Activated B cell treated with CpG ODN at 0.5 μM for 24 hours (primary cell): ENCODE measurements around the gene POC1B. TPM values are rescaled to one million over a fixed set of nuclear protein-coding genes. Genes with fewer than 3 reads are reported as not detected.

Experiments used
- ATAC-seq: fragments of 200-7000 bp; cut with Tn5 transposase; one replicate; pipeline ENCODE4 v1.10.0; 2021; ENCODE audit warnings: low read depth, mild to moderate bottlenecking, moderate library complexity
- CTCF ChIA-PET: fragments of 350-600 bp; sonication (Branson Sonifier 250); formaldehyde crosslinking; loops from one replicate; lab custom pipeline; 2021; ENCODE audit warnings: antibody characterized with exemption; lab: Charles Lee
- POLR2A ChIA-PET: fragments of 350-600 bp; sonication (Branson Sonifier 250); formaldehyde crosslinking; loops from one replicate; lab custom pipeline; 2021; ENCODE audit warnings: antibody characterized with exemption; lab: Charles Lee
- DNase-seq: peaks from one replicate; pipeline ENCODE4 v3.0.0; 2022
- H3K27ac Mint-ChIP-seq: one replicate; pipeline ENCODE4 v1.8.0; 2020; ENCODE audit warnings: mixed read lengths
- H3K27me3 Mint-ChIP-seq: one replicate; pipeline ENCODE4 v1.8.0; 2021; ENCODE audit warnings: mixed read lengths
- H3K36me3 Mint-ChIP-seq: one replicate; pipeline ENCODE4 v1.8.0; 2021; ENCODE audit warnings: low read depth, mixed read lengths
- H3K4me1 Mint-ChIP-seq: one replicate; pipeline ENCODE4 v1.8.0; 2021; ENCODE audit warnings: mixed read lengths
- H3K4me3 Mint-ChIP-seq: one replicate; pipeline ENCODE4 v1.8.0; 2020; ENCODE audit warnings: mild to moderate bottlenecking, mixed read lengths
- H3K9me3 Mint-ChIP-seq: one replicate; pipeline ENCODE4 v1.8.0; 2020; ENCODE audit warnings: mixed read lengths
- intact Hi-C: fragments of 100-400 bp; cut with micrococcal nuclease; formaldehyde crosslinking; loops from one replicate; pipeline ENCODE4 v1.15.1; 2024
- total RNA-seq: library from RNA; stranded (reverse); gene quantifications from 2 replicates; pipeline ENCODE4 v1.2.3, GENCODE V29; 2022
- TF ChIP-seq, protein P1 (sequence below): fragments of 200-600 bp; IDR thresholded peaks from one replicate; pipeline ENCODE4 v1.8.0; 2022; ENCODE audit warnings: antibody characterized with exemption, mild to moderate bottlenecking

POC1B gene
- total RNA-seq, 1 donor from 2014 or later, result 27.3 TPM

DNA sequence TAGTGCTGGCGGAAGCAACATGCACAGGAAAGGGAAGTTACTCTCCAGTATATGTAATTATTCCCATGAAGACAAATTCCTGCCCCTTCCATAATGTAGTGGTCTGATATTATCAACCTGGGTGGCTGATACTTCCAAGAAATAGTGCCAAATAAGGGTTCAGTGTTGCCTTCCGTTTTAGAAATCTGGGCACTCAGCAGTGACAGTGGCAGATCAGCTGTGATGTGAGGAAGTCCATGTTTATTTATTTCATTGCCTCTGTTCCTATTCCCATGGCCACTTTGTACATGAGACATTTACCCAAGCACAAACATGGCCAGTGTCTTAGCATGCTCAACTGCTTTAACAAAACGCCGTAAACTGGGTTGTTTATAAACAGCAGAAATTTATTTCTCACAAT, 20.3 kb upstream of the POC1B start:
- Mint-ChIP-seq H3K27ac (no peak overlapping the region), H3K4me3 (no peak overlapping the region), H3K4me1 (peaks cover 11% of the 10 kb centered on the region), H3K9me3 (no peaks in the 10 kb centered on the region), H3K36me3 (no peaks in the 10 kb centered on the region), H3K27me3 (no peaks in the 10 kb centered on the region)
- TF ChIP-seq, protein P1, sequence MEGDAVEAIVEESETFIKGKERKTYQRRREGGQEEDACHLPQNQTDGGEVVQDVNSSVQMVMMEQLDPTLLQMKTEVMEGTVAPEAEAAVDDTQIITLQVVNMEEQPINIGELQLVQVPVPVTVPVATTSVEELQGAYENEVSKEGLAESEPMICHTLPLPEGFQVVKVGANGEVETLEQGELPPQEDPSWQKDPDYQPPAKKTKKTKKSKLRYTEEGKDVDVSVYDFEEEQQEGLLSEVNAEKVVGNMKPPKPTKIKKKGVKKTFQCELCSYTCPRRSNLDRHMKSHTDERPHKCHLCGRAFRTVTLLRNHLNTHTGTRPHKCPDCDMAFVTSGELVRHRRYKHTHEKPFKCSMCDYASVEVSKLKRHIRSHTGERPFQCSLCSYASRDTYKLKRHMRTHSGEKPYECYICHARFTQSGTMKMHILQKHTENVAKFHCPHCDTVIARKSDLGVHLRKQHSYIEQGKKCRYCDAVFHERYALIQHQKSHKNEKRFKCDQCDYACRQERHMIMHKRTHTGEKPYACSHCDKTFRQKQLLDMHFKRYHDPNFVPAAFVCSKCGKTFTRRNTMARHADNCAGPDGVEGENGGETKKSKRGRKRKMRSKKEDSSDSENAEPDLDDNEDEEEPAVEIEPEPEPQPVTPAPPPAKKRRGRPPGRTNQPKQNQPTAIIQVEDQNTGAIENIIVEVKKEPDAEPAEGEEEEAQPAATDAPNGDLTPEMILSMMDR, result no peak
- POLR2A ChIA-PET, result no interaction called here
- no peak for ATAC-seq
- no peak for DNase-seq
- CTCF ChIA-PET, result interaction anchor here (0.9 kb wide), 1 partner anchor 467 kb away, joined by 3 read pairs; no protein-coding TSS in a partner anchor
- intact Hi-C loops, result loop anchor here (10.0 kb wide), 3 partner anchors 789 to 1149 kb away; no protein-coding TSS in a partner anchor

DNA sequence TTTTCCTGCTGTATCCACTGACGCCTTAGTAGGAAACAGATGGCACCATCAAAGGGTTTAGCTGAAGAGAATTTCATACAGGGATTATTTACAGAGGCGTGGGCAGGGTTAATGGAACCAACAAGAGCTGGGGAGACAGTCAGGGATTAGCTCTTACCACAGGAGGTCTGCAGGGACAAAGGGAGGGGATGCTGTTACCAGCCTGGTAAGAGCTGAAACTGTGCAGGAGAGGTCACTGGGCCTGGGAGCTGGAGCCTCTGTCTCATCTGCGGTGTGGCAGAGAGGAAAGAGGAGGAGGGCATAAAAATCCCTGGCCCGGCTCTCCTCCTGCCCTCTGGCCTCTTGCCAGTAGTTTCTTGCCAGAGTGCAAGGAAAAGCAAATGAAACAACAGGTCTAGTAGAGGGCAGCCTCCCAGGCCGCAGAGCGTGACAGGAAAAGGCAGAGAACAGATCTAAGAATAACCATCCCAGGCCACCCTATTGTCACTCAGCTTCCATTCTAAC, 18.9 kb upstream of the POC1B start:
- peaks cover 11% of the 10 kb centered on the region for H3K4me1 Mint-ChIP-seq
- no peaks in the 10 kb centered on the region for H3K27me3 Mint-ChIP-seq
- H3K4me3 Mint-ChIP-seq, result no peak overlapping the region
- no peak for ATAC-seq
- DNase-seq, result no peak
- no peaks in the 10 kb centered on the region for H3K36me3 Mint-ChIP-seq
- no peak overlapping the region for H3K27ac Mint-ChIP-seq
- ChIA-PET POLR2A (interaction anchor here (0.8 to 1.2 kb wide), 2 partner anchors 164 to 337 kb away, joined by 3 to 4 read pairs; partner anchors contain the start of gene ATP2B1), CTCF (interaction anchor here (0.6 to 3.1 kb wide), 13 partner anchors 11 to 1398 kb away, joined by 3 to 63 read pairs (median 4); no protein-coding TSS in a partner anchor)
- intact Hi-C loops, result loop anchor here (5.0 to 10.0 kb wide), 4 partner anchors 418 to 1150 kb away; no protein-coding TSS in a partner anchor
- H3K9me3 Mint-ChIP-seq, result no peaks in the 10 kb centered on the region
- TF ChIP-seq, protein P1, result no peak

DNA sequence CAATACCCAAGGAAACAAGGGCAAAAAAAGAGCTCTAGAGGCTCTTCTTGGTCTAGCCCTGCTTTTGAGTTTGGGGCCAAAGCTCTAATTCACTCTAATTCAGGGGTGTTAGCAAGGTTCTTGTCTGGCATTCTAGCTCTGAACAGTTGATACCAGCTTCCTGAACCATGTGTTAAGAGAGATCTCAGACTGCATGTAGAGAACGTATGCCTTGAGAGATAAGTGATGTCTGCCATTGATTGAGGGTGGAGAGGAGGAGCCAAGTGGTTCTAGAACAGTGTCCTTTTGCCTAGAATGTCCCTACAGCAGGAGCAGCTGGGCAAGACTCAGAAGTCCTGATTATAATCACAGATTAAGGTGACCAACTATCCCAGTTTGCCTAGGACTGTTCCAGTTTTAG, 18.2 kb upstream of the POC1B start:
- no peaks in the 10 kb centered on the region for H3K9me3 Mint-ChIP-seq
- ATAC-seq (no peak), DNase-seq (no peak)
- no peak overlapping the region for H3K4me3 Mint-ChIP-seq
- POLR2A ChIA-PET, result interaction anchor here (1.1 to 1.2 kb wide), 2 partner anchors 165 to 469 kb away, joined by 3 to 4 read pairs; partner anchors contain the start of gene ATP2B1
- TF ChIP-seq, protein P1, result no peak
- CTCF ChIA-PET, result interaction anchor here (0.5 to 3.1 kb wide), 28 partner anchors 9 to 1399 kb away, joined by 3 to 63 read pairs (median 4); no protein-coding TSS in a partner anchor
- no peaks in the 10 kb centered on the region for H3K36me3 Mint-ChIP-seq
- intact Hi-C loops, result loop anchor here (5.0 to 10.0 kb wide), 4 partner anchors 418 to 1151 kb away; no protein-coding TSS in a partner anchor
- peaks cover 11% of the 10 kb centered on the region for H3K4me1 Mint-ChIP-seq
- H3K27ac Mint-ChIP-seq, result no peak overlapping the region
- H3K27me3 Mint-ChIP-seq, result no peaks in the 10 kb centered on the region

DNA sequence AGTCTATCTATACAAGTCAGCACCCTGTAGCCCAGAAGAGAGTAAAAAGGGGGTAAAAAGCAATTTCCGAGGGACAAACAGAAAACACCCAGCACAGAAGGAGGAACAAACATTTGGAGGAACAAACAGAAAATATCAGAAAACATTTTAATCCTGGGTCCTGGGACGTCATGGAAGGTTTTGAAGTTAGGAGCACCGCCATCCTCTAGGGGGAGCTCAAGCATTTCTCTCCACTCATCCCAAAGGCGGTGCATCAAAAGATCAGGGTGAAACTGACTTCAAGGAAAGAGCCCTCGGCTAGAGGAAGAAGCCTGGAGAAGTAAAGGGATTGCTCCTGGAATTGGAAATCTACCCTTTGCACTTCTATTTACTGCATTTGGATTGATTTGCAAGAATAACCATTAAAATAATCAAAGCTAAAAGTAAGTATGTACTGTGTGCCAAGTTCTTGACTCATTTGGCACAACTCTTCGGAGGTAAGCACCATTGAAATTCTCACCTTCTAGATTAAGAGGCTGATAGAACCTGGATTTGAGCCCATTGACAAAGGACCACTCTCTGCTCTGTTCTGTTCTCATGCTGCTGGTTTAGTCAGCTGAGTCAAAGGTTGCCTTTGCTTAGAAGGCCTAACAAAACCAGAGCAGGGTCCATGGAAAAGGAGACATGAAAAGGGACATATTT, 17.2 kb upstream of the POC1B start:
- no peaks in the 10 kb centered on the region for H3K9me3 Mint-ChIP-seq
- H3K36me3 Mint-ChIP-seq, result no peaks in the 10 kb centered on the region
- DNase-seq (peak; percentile 22), ATAC-seq (peak; percentile 86)
- ChIA-PET POLR2A (interaction anchor here (0.6 to 1.1 kb wide), 4 partner anchors 159 to 559 kb away, joined by 3 to 4 read pairs (median 3); no protein-coding TSS in a partner anchor), CTCF (interaction anchor here (0.6 to 3.1 kb wide), 28 partner anchors 10 to 1394 kb away, joined by 3 to 63 read pairs (median 4); no protein-coding TSS in a partner anchor)
- H3K27ac Mint-ChIP-seq, result no peak overlapping the region
- intact Hi-C loops, result loop anchor here (1.0 to 10.0 kb wide), 13 partner anchors 166 to 1416 kb away; partner anchors contain the start of gene ATP2B1
- H3K4me3 Mint-ChIP-seq, result no peak overlapping the region
- H3K4me1 Mint-ChIP-seq, result peaks cover 11% of the 10 kb centered on the region
- TF ChIP-seq, protein P1, result peak; percentile 93
- H3K27me3 Mint-ChIP-seq, result no peaks in the 10 kb centered on the region

DNA sequence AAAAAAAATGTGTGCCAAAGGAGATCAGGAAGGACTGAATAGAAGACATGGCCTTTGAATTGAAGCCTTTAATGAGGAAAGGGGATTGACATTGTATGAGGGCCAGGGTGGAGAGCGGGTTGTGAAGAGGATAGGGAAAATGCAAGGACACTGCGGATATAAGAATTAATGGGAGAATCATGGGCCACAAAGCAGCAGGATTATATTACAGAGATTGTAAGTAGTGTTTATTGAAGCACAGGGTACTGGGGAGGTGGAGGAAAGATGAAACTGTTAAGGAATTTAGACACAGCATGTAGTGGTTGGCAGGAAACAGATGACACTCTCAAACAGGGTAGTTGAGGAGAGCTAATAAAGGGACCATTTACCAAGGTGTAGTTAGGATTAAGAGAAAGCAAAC, 16.4 kb upstream of the POC1B start:
- ChIA-PET POLR2A (no interaction called here), CTCF (interaction anchor here (0.6 to 3.1 kb wide), 9 partner anchors 16 to 1395 kb away, joined by 3 to 63 read pairs (median 9); no protein-coding TSS in a partner anchor)
- H3K27me3 Mint-ChIP-seq, result no peaks in the 10 kb centered on the region
- H3K27ac Mint-ChIP-seq, result no peak overlapping the region
- TF ChIP-seq, protein P1, result no peak
- intact Hi-C loops, result loop anchor here (2.0 to 10.0 kb wide), 7 partner anchors 167 to 1367 kb away; partner anchors contain the start of gene ATP2B1
- H3K4me1 Mint-ChIP-seq, result peaks cover 11% of the 10 kb centered on the region
- H3K9me3 Mint-ChIP-seq, result no peaks in the 10 kb centered on the region
- no peaks in the 10 kb centered on the region for H3K36me3 Mint-ChIP-seq
- ATAC-seq (no peak), DNase-seq (no peak)
- no peak overlapping the region for H3K4me3 Mint-ChIP-seq
